ENCODE results near the gene VAMP2. TPM values are rescaled to one million over a fixed set of nuclear protein-coding genes. Genes with fewer than 3 reads are reported as not detected.
A peak's percentile ranks its signal among the peaks of the same experiment; 100 is the strongest.
"Not testable (repeated sequence)": the region's sequence is repeated elsewhere in the genome, so short reads cannot be mapped to it uniquely, and the experiment has no call there.

VAMP2 gene
- total and polyA plus RNA-seq, 2 donors (not counting 1 experiment from before 2014, with no cell fraction given), result 162 to 209 TPM

DNA sequence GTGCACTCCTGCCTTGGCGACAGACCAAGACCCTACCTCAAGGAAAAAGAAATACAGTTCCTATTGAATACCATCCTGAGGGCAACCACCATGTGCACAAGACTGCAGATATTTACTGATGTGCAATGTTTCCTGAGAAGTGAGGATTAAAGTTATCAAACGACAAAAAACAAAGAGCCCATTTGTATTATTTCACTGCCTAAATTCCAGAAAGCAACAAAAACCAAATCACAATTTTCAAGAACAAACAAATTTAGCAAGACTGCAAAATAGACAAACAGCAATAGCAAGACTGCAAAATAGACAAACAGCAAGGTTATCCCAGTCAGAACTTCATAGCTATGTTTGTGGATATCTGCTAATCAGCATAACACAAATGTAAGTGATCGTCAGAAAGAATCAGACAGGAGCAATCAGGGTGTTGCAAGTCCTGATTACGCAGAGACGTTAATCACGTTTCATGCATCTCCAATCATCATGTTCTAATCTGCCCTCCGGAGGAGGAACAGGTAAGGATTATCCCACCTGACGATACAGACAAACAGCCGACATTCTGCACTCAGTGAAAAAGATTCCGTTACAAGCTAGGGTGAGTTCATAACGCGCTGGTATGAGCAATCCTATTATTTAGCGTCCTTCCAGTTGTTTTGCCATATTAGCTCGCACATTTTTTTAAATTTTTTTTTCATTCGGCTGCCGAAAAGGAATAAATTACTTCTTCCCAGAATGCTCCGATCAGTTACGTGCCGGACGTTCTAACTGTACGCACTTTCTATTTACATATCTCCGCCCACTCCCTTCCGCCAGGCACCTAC lies 10.5 kb upstream of the VAMP2 start:
- Mint-ChIP-seq H3K4me3 (peak overlapping the region; percentile 94), H3K27ac (peak overlapping the region; percentile 100), H3K27me3 (no peaks in the 10 kb centered on the region), H3K9me3 (ENCODE audit: insufficient read depth) (no peaks in the 10 kb centered on the region), H3K4me1 (peaks cover 46% of the 10 kb centered on the region)
- H3K27me3 ChIP-seq (replicated peaks in 1 of 4; ENCODE audit: control extremely low read depth in 1 of 4, control insufficient read depth in 3 of 4, insufficient read depth in 4 of 4, low read length in 3 of 4), result no peaks in the 10 kb centered on the region
- H3K27ac ChIP-seq (ENCODE audit: low read length in 2 of 2), result peak overlapping the region; percentile 95 to 99
- CTCF ChIA-PET, result interaction anchor here (0.5 to 1.6 kb wide), 14 partner anchors 9 to 125 kb away, joined by 3 to 12 read pairs (median 4); partner anchors contain the start of gene CTC1
- peaks cover 24 to 38% of the 10 kb centered on the region in 2 donors for H3K4me1 ChIP-seq (ENCODE audit: control insufficient read depth in 2 of 2, insufficient read depth in 2 of 2, low read length in 2 of 2)
- intact Hi-C loops (cut with micrococcal nuclease), result loop anchor here (1.0 to 5.0 kb wide), 9 partner anchors 10 to 74 kb away; partner anchors contain the start of genes ALOXE3 and BORCS6
- H4K20me1 ChIP-seq (ENCODE audit: control insufficient read depth, insufficient read depth, low read length, poor library complexity, severe bottlenecking), result no peaks in the 10 kb centered on the region
- H3K4me3 ChIP-seq (ENCODE audit: control extremely low read depth in 1 of 5, extremely low read depth in 1 of 5, insufficient read depth in 1 of 5, low read depth in 2 of 5, low read length in 4 of 5), result peak overlapping the region; percentile 32 to 96 (median 63)
- WGBS (ENCODE audit: insufficient coverage), result 0% methylated on average over 20 of the region's 23 CpGs
- H2AFZ ChIP-seq (ENCODE audit: insufficient read depth, low read depth, low read length, poor library complexity, severe bottlenecking), result peak overlapping the region; percentile 51
- peak overlapping the region; percentile 96 for H3K9ac ChIP-seq (ENCODE audit: low read length)
- peaks cover 5% of the 10 kb centered on the region for H3K79me2 ChIP-seq (ENCODE audit: control insufficient read depth, insufficient read depth, low read length)
- no peaks in the 10 kb centered on the region for H3K9me3 ChIP-seq (ENCODE audit: control extremely low read depth in 1 of 3, control insufficient read depth in 2 of 3, insufficient read depth in 1 of 3, low read length in 2 of 3)
- H3K4me2 ChIP-seq (replicated peaks; ENCODE audit: low read depth, low read length, poor library complexity, severe bottlenecking), result peak overlapping the region; percentile 70
- H3K36me3 ChIP-seq (replicated peaks in 1 of 2; ENCODE audit: control extremely low read depth in 1 of 2, control insufficient read depth in 1 of 2, extremely low read depth in 1 of 2, insufficient read depth in 2 of 2, low read length in 1 of 2), result no peaks in the 10 kb centered on the region
- POLR2A ChIA-PET, result interaction anchor here (0.5 to 3.1 kb wide), 25 partner anchors 9 to 864 kb away, joined by 3 to 33 read pairs (median 7); partner anchors contain the start of genes ALOXE3, AURKB, BORCS6 and CTC1
- peak; percentile 95 for DNase-seq
- ATAC-seq (ENCODE audit: low read depth), result peak; percentile 83
- TF ChIP-seq EZH2 (IDR thresholded peaks at IDR 0.05; ENCODE audit: borderline replicate concordance, insufficient read depth, low read depth, low read length, poor library complexity, severe bottlenecking), result no peak
- TF ChIP-seq, protein P1, sequence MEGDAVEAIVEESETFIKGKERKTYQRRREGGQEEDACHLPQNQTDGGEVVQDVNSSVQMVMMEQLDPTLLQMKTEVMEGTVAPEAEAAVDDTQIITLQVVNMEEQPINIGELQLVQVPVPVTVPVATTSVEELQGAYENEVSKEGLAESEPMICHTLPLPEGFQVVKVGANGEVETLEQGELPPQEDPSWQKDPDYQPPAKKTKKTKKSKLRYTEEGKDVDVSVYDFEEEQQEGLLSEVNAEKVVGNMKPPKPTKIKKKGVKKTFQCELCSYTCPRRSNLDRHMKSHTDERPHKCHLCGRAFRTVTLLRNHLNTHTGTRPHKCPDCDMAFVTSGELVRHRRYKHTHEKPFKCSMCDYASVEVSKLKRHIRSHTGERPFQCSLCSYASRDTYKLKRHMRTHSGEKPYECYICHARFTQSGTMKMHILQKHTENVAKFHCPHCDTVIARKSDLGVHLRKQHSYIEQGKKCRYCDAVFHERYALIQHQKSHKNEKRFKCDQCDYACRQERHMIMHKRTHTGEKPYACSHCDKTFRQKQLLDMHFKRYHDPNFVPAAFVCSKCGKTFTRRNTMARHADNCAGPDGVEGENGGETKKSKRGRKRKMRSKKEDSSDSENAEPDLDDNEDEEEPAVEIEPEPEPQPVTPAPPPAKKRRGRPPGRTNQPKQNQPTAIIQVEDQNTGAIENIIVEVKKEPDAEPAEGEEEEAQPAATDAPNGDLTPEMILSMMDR (IDR thresholded peaks at IDR 0.05), result no peak

GRCh38 chr17:8170186-8170585 lies 7.4 kb upstream of the VAMP2 start:
- not testable (repeated sequence) for H3K4me3 Mint-ChIP-seq; ATAC-seq (ENCODE audit: low read depth); H3K27ac Mint-ChIP-seq; H3K79me2 ChIP-seq (ENCODE audit: control insufficient read depth, insufficient read depth, low read length); H3K27ac ChIP-seq (ENCODE audit: low read length in 2 of 2); H3K4me3 ChIP-seq (ENCODE audit: control extremely low read depth in 1 of 5, extremely low read depth in 1 of 5, insufficient read depth in 1 of 5, low read depth in 2 of 5, low read length in 4 of 5); H2AFZ ChIP-seq (ENCODE audit: insufficient read depth, low read depth, low read length, poor library complexity, severe bottlenecking); H3K4me2 ChIP-seq (replicated peaks; ENCODE audit: low read depth, low read length, poor library complexity, severe bottlenecking); H3K27me3 ChIP-seq (replicated peaks in 1 of 4; ENCODE audit: control extremely low read depth in 1 of 4, control insufficient read depth in 3 of 4, insufficient read depth in 4 of 4, low read length in 3 of 4); H3K9me3 ChIP-seq (ENCODE audit: control extremely low read depth in 1 of 3, control insufficient read depth in 2 of 3, insufficient read depth in 1 of 3, low read length in 2 of 3); DNase-seq; H3K9me3 Mint-ChIP-seq (ENCODE audit: insufficient read depth); H3K9ac ChIP-seq (ENCODE audit: low read length); H3K36me3 ChIP-seq (replicated peaks in 1 of 2; ENCODE audit: control extremely low read depth in 1 of 2, control insufficient read depth in 1 of 2, extremely low read depth in 1 of 2, insufficient read depth in 2 of 2, low read length in 1 of 2); H3K27me3 Mint-ChIP-seq; H4K20me1 ChIP-seq (ENCODE audit: control insufficient read depth, insufficient read depth, low read length, poor library complexity, severe bottlenecking)
- H3K4me1 ChIP-seq (ENCODE audit: control insufficient read depth in 2 of 2, insufficient read depth in 2 of 2, low read length in 2 of 2), result peaks cover 12 to 19% of the 10 kb centered on the region in 2 donors
- ChIA-PET POLR2A (interaction anchor here (0.6 to 0.7 kb wide), 3 partner anchors 13 to 181 kb away, joined by 3 to 6 read pairs (median 3); no protein-coding TSS in a partner anchor), CTCF (interaction anchor here (1.5 kb wide), 1 partner anchor 110 kb away, joined by 3 read pairs; no protein-coding TSS in a partner anchor)
- 98% methylated on average over 6 of the region's 19 CpGs for WGBS (ENCODE audit: insufficient coverage)
- H3K4me1 Mint-ChIP-seq, result peaks cover 28% of the 10 kb centered on the region
- intact Hi-C loops (cut with micrococcal nuclease), result loop anchor here (5.0 kb wide), 1 partner anchor 53 kb away; the partner anchor contains the start of gene ALOXE3

Data from B cell (primary cell).